ENCODE results near the gene LIN7B.

Gene LIN7B

DNA sequence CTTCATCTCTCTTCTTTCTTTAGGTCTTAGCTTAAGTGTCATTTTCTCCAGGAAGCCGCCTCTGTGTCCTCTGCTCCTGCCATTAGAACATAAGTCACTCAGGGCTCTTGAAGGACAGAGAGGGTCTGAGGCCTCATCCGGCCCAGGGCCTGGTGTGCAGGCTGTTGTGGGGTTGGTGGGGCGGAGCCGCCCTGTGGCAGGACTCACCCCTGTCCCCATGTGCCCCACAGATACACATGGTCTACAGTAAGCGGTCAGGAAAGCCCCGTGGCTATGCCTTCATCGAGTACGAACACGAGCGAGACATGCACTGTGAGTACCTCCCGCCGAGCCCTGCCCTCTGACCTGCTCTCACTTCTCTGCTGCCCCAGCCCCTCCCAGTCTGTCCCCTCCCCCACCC, 13.0 kb upstream of the LIN7B start:
- no peak for TF ChIP-seq CREB1 (IDR thresholded peaks at IDR 0.05; ENCODE audit: low read depth)
- no peak for TF ChIP-seq FOXM1 (IDR thresholded peaks at IDR 0.05; ENCODE audit: borderline replicate concordance, low read depth)
- no peak for TF ChIP-seq EGR1 (IDR thresholded peaks at IDR 0.05)
- no peak for TF ChIP-seq YY1 (IDR thresholded peaks at IDR 0.05; ENCODE audit: low read depth)
- TF ChIP-seq, protein P1, sequence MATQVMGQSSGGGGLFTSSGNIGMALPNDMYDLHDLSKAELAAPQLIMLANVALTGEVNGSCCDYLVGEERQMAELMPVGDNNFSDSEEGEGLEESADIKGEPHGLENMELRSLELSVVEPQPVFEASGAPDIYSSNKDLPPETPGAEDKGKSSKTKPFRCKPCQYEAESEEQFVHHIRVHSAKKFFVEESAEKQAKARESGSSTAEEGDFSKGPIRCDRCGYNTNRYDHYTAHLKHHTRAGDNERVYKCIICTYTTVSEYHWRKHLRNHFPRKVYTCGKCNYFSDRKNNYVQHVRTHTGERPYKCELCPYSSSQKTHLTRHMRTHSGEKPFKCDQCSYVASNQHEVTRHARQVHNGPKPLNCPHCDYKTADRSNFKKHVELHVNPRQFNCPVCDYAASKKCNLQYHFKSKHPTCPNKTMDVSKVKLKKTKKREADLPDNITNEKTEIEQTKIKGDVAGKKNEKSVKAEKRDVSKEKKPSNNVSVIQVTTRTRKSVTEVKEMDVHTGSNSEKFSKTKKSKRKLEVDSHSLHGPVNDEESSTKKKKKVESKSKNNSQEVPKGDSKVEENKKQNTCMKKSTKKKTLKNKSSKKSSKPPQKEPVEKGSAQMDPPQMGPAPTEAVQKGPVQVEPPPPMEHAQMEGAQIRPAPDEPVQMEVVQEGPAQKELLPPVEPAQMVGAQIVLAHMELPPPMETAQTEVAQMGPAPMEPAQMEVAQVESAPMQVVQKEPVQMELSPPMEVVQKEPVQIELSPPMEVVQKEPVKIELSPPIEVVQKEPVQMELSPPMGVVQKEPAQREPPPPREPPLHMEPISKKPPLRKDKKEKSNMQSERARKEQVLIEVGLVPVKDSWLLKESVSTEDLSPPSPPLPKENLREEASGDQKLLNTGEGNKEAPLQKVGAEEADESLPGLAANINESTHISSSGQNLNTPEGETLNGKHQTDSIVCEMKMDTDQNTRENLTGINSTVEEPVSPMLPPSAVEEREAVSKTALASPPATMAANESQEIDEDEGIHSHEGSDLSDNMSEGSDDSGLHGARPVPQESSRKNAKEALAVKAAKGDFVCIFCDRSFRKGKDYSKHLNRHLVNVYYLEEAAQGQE (IDR thresholded peaks at IDR 0.05; ENCODE audit: low read depth): no peak
- TF ChIP-seq, protein P2, sequence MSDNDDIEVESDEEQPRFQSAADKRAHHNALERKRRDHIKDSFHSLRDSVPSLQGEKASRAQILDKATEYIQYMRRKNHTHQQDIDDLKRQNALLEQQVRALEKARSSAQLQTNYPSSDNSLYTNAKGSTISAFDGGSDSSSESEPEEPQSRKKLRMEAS (IDR thresholded peaks at IDR 0.05): no peak
- TF ChIP-seq TCF12 (IDR thresholded peaks at IDR 0.05; ENCODE audit: low read depth): no peak
- no peak for TF ChIP-seq CEBPB (IDR thresholded peaks at IDR 0.05)

DNA sequence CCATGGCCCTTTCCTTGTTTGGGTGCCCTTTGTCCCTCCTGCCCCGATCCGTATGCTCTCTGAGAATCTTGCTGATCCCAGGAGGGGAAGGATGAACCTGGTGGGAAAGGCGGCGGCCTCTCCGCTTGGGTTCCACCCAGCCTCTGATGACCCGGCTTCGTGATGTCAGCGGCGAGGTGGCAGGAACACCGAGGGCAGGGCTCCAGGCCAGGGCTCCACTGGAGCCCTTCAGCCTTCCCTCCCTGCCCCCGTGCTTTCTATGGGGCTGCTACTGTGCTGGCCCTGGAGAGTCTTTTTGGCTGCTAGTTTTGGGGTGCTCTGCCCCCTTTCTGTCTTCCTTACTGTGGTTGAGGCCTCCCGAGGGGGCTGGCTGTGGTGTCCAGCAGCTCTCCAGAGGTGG, 11.9 kb upstream of the LIN7B start:
- TF ChIP-seq, protein P2 (IDR thresholded peaks at IDR 0.05): no peak
- TF ChIP-seq EGR1 (IDR thresholded peaks at IDR 0.05): no peak

DNA sequence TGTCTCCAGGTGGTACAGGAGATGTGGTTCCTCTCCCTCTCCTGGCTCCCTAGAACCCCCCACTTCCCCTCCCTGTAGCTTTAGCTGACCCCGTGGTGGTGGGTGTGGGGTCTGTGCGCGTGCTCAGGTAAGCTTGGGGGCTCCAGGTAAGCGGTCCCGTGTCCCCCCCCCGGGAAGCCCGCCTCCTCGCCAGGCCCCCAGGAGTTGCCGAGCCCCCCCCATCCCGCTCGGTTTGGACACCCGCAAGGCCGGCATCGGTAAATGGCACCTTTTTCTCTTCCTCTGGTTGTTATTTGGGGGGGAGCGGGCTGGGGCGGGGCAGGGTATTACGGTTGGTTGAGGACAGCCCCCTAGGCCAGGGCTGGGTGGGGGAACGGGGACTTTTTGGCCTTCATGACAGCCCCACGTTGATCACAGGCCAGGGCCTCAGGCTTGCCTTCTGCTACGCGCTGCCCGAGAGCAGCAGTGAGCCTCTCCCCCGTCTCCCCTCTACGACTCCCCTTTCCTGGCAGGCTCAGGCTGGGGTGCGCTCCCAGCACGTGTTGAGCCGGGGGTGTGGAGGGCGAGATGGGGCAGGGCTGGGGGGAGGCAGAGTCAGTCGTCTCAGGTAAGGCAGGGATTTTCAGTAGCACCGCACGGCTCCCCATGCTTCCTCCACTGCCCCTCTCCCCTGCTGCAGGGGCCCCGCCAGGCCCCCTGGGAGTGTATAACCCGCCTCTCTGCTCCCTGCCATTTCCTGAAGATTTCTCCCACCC, 10.7 kb upstream of the LIN7B start:
- TF ChIP-seq, protein P1 (IDR thresholded peaks at IDR 0.05; ENCODE audit: low read depth): no peak
- TF ChIP-seq TCF12 (IDR thresholded peaks at IDR 0.05; ENCODE audit: low read depth): no peak
- no peak for TF ChIP-seq EP300 (IDR thresholded peaks at IDR 0.05; ENCODE audit: borderline replicate concordance)
- TF ChIP-seq, protein P2 (IDR thresholded peaks at IDR 0.05): no peak
- no peak for TF ChIP-seq YY1 (IDR thresholded peaks at IDR 0.05; ENCODE audit: low read depth)
- TF ChIP-seq NFIC (IDR thresholded peaks at IDR 0.05): no peak
- TF ChIP-seq ZBTB7A (IDR thresholded peaks at IDR 0.05; ENCODE audit: low read depth): no peak
- TF ChIP-seq CEBPB (IDR thresholded peaks at IDR 0.05): no peak

DNA sequence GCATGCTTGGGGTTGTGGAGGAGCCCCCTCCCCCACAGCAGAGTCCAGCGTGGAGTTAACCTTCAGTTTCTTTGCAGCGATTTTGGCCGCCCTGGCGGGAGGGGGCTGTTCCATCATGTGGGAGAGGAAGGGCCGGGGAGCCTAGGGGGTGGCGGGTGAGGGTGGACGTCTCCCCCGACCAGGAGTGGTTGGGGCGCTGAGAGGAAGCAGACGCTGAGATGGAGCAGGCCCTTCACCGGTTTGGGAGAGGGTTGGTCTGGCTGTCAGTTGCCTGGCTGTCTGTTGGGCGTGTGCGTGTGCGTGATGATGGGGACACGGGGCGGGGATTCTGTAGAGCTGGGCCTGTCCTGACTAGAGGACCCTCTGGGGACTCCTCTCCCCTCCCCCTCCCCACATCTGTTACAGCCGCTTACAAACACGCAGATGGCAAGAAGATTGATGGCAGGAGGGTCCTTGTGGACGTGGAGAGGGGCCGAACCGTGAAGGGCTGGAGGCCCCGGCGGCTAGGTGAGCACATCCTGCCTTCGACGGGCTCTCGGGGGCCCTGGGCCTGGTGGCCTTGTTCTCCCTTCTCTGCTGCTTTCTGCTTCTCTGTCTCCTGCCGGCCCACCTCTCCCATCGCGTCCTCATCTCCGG, 9.8 kb upstream of the LIN7B start:
- TF ChIP-seq, protein P1 (IDR thresholded peaks at IDR 0.05; ENCODE audit: low read depth): no peak
- TF ChIP-seq FOXM1 (IDR thresholded peaks at IDR 0.05; ENCODE audit: borderline replicate concordance, low read depth): no peak
- TF ChIP-seq ZBTB7A (IDR thresholded peaks at IDR 0.05; ENCODE audit: low read depth): no peak
- no peak for TF ChIP-seq TEAD4 (IDR thresholded peaks at IDR 0.05)
- TF ChIP-seq, protein P3, sequence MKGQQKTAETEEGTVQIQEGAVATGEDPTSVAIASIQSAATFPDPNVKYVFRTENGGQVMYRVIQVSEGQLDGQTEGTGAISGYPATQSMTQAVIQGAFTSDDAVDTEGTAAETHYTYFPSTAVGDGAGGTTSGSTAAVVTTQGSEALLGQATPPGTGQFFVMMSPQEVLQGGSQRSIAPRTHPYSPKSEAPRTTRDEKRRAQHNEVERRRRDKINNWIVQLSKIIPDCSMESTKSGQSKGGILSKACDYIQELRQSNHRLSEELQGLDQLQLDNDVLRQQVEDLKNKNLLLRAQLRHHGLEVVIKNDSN (IDR thresholded peaks at IDR 0.05): no peak
- no peak for TF ChIP-seq RAD21 (IDR thresholded peaks at IDR 0.05; ENCODE audit: low read depth)
- no peak for TF ChIP-seq NFIC (IDR thresholded peaks at IDR 0.05)
- TF ChIP-seq TAF1 (IDR thresholded peaks at IDR 0.05; ENCODE audit: low read depth): no peak
- TF ChIP-seq EGR1 (IDR thresholded peaks at IDR 0.05): no peak
- TF ChIP-seq CEBPB (IDR thresholded peaks at IDR 0.05): no peak
- TF ChIP-seq YY1 (IDR thresholded peaks at IDR 0.05; ENCODE audit: low read depth): no peak
- TF ChIP-seq TCF12 (IDR thresholded peaks at IDR 0.05; ENCODE audit: low read depth): no peak

DNA sequence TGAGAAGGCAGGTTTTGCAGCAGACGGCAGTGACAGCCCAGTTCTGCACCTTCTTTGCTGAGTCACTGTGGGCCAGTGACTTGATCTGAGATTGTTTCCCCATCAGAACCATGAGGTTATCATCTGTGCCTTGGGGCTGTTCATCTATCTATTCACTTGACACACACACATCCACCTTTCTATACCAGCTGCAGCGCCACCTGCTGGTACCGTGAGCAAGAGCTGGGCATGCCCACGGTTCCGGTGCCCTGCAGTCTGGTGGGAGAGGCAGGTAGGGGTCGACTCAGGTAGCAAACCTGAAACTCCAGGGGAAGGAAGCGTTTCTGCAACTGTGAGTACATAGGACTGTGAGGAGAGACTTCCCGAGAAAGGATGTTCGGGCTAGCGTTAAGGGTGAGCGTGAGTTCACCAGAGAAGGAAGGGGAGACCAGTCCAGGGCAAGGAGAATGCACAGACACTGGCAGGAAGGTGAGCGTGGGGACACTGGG, 7.5 kb upstream of the LIN7B start:
- TF ChIP-seq ZBTB7A (IDR thresholded peaks at IDR 0.05; ENCODE audit: low read depth): no peak
- peak; percentile 30; the same call in 1 of the 2 replicates for TF ChIP-seq RAD21 (IDR thresholded peaks at IDR 0.05; ENCODE audit: low read depth)
